Right lobe of liver (tissue), 6 donors: ENCODE data around the gene DOCK2. TPM values are rescaled to one million over a fixed set of nuclear protein-coding genes. Genes with fewer than 3 reads are reported as not detected.

ENCODE experiments used
- ATAC-seq, 4 donors: fragments of 200-7000 bp; cut with Tn5 transposase; one replicate each; pipeline ENCODE4 v1.9.1; 2020; ENCODE audit warnings: mild to moderate bottlenecking in 4 of 4, moderate library complexity in 4 of 4
- DNase-seq, 3 donors: peaks; one replicate each; pipeline ENCODE4 v3.0.0-alpha.2; 2020
- H3K27ac ChIP-seq, 3 donors: fragments of 200-600 bp; one replicate each; pipeline ENCODE4 v1.8.0; 2022
- H3K27me3 ChIP-seq, 2 donors: fragments of 200-600 bp; one replicate each; pipeline ENCODE4 v1.8.0; 2022
- H3K36me3 ChIP-seq, 4 donors: fragments of 200-600 bp; sonication (generic) in 1 of 4; one replicate each; pipeline versions ENCODE4 v1.5.1 to v1.8.0; 2017 to 2022; ENCODE audit warnings: control low read depth in 1 of 4
- H3K4me1 ChIP-seq, 4 donors: fragments of 200-600 bp; sonication (generic) in 1 of 4; one replicate each; pipeline versions ENCODE4 v1.5.1 to v1.8.0; 2017 to 2022; ENCODE audit warnings: control low read depth in 1 of 4
- H3K4me3 ChIP-seq, 3 donors: fragments of 200-600 bp; one replicate each; pipeline ENCODE4 v1.8.0; 2022
- H3K9me3 ChIP-seq, 4 donors: fragments of 200-600 bp; sonication (generic) in 1 of 4; one replicate each; pipeline versions ENCODE4 v1.5.1 to v1.8.0; 2017 to 2022; ENCODE audit warnings: control low read depth in 1 of 4
- POLR2A ChIP-seq: fragments of 450-650 bp; IDR thresholded peaks from one replicate; pipeline ENCODE4 v1.6.1; 2017; ENCODE audit warnings: antibody characterized with exemption, mild to moderate bottlenecking
- WGBS: methylation state at CpG from one replicate; pipeline ENCODE4 v1.1.6; 2018; ENCODE audit warnings: low coverage, low lambda C conversion rate; ENCODE audit not compliant: insufficient coverage; ENCODE audit errors: missing lambda C conversion rate; 5-methylcytosine and 5-hydroxymethylcytosine counted together
- intact Hi-C, 2 donors: fragments of 100-400 bp; cut with DNase I; formaldehyde crosslinking; loops; one replicate each; pipeline versions ENCODE4 v1.11.2 to v1.14.1; 2022
- total RNA-seq, 6 experiments: library from RNA; depleted of rRNA in 2 of 6; stranded (reverse); fragments of >200 nt in 2 of 6; fragmentation: NEBNext Ultra II Directional in 3 of 6; extraction: Animal tissue kit (Norgen Biotek cat#: 25700) in 3 of 6; gene quantifications; one replicate each; pipeline versions ENCODE4 v1.1.0 to v1.2.4, GENCODE V29; 2016 to 2023
- TF ChIP-seq, protein P1 (sequence below), 4 donors: fragments of 200-600 bp in 3 of 4; fragments of 450-650 bp in 1 of 4; IDR thresholded peaks; one replicate each; pipeline versions ENCODE4 v1.5.1 to v1.8.0; 2016 to 2022; ENCODE audit warnings: antibody characterized with exemption in 4 of 4, mild to moderate bottlenecking in 2 of 4
- donor health status: DM: no; HTN: yes; CAD: no.
- donor health status: DM: no; HTN: no; CAD: no.
- donor health status: DM: no; HTN: no; CAD: no.
- donor health status: DM: no; HTN: yes; CAD: no.
- donor health status: DM: no; HTN: yes; CAD: no.

The DOCK2 gene
- total RNA-seq, 6 experiments from 2014 or later: 5.0 to 14.5 (median 7.4) TPM

DNA sequence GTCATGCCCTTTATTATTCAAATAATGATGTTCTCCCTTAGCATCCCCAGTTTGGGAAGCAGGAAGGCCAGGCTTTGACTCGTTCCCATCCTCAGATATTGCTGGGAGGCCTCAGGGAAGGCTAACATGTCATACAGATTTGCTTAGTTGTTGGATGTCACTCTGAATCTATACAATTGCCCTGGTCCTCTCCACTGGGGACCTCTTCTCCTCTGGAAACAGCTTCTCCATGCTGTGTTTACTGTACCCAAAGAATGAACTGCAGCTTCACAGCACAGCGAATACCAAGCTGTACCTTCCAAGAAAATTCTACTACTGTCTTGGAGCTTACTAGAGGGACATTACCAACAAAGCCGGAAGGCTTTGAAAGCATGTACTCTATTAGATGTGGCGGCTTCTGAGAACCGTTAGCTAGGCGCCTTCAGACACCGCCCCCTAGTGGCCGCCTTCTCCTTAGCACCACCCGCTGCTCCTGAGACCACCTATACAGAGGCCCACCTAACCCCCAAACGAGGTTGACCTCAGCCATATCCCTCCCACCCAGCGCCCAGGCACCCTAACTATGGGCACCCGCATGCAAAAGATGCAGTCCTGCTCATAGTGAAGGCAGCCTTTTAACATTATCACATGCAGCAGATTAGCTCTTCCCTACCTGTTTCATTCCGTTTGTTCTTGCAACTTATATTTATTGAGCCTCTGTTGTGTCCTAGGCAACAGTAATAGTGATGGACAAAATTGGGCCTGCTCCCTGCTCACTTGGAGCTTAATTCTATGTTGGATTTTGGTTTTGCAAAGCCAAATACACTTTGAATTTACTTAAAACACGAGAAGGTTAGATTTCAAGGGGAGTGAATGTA lies 433.7 kb downstream of the DOCK2 start:
- 47% methylated on average over 13 of the region's 14 CpGs for WGBS
- DNase-seq: peak in 2 of 3 donors; percentile 45
- intact Hi-C loops: no loop called here

DNA sequence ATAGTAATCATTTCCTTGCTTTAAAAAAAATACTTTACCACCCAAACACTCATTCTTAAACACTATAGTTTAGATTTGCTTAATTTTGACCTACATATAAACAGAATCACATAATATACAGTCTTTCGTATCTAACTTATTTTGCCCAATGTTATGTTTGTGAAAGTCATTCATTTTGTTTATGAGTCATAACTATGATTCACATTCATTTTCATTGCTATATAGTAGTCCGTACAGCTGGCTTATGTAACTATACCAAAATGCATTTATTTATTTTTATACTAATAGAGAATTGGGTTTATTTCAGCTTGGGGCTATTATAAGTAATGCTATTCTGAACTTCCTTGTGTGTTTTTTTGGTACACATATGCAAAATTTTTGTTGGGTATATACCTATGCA lies 434.7 kb downstream of the DOCK2 start:
- no peak for ATAC-seq

More for the DNA sequence above, 433.7 kb downstream of the DOCK2 start:
- TF ChIP-seq, protein P1, sequence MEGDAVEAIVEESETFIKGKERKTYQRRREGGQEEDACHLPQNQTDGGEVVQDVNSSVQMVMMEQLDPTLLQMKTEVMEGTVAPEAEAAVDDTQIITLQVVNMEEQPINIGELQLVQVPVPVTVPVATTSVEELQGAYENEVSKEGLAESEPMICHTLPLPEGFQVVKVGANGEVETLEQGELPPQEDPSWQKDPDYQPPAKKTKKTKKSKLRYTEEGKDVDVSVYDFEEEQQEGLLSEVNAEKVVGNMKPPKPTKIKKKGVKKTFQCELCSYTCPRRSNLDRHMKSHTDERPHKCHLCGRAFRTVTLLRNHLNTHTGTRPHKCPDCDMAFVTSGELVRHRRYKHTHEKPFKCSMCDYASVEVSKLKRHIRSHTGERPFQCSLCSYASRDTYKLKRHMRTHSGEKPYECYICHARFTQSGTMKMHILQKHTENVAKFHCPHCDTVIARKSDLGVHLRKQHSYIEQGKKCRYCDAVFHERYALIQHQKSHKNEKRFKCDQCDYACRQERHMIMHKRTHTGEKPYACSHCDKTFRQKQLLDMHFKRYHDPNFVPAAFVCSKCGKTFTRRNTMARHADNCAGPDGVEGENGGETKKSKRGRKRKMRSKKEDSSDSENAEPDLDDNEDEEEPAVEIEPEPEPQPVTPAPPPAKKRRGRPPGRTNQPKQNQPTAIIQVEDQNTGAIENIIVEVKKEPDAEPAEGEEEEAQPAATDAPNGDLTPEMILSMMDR (IDR thresholded peaks at IDR 0.05): peak; percentile 21 to 73 (median 67)
- no peak for TF ChIP-seq POLR2A
- peak; percentile 44 to 68 (median 57) for ATAC-seq
- Histone ChIP-seq H3K36me3 (no peaks in the 10 kb centered on the region), H3K27me3 (no peaks in the 10 kb centered on the region), H3K9me3 (no peaks in the 10 kb centered on the region), H3K27ac (no peak overlapping the region), H3K4me3 (no peak overlapping the region), H3K4me1 (no peaks in the 10 kb centered on the region)

DNA sequence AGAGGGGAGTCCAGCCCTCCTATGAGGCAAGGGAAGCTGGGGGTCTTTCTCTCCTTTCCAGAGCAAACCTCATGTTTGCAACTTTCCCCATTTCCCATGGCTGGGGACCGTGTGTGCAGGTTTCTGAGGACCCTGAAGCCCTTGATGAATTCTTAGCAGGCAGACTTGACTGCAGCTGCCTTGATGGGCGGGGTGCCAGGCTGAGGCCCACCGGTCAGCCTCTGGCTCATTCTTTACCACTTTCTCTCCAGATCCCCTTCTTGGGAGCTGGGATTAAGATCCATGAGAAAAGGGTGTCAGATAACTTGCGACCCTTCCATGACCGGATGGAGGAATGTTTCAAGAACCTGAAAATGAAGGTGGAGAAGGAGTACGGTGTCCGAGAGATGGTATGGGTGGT lies 438.6 kb downstream of the DOCK2 start:
- intact Hi-C loops: no loop called here
- Histone ChIP-seq H3K27ac (no peak overlapping the region), H3K27me3 (no peaks in the 10 kb centered on the region), H3K36me3 (no peaks in the 10 kb centered on the region), H3K9me3 (no peaks in the 10 kb centered on the region), H3K4me1 (no peaks in the 10 kb centered on the region), H3K4me3 (no peak overlapping the region)
- no peak for DNase-seq
- ATAC-seq: no peak
- 81% methylated on average over 7 of the region's 7 CpGs for WGBS
- TF ChIP-seq, protein P1 (IDR thresholded peaks at IDR 0.05): no peak
- no peak for TF ChIP-seq POLR2A

More for the DNA sequence above, 434.7 kb downstream of the DOCK2 start:
- Histone ChIP-seq H3K4me3 (no peak overlapping the region), H3K27ac (no peak overlapping the region), H3K9me3 (no peaks in the 10 kb centered on the region), H3K27me3 (no peaks in the 10 kb centered on the region), H3K36me3 (no peaks in the 10 kb centered on the region), H3K4me1 (no peaks in the 10 kb centered on the region)
- no peak for TF ChIP-seq POLR2A
- TF ChIP-seq, protein P1 (IDR thresholded peaks at IDR 0.05): no peak
- DNase-seq: no peak
- intact Hi-C loops: no loop called here
- WGBS: 86% methylated on average over 2 of the region's 2 CpGs

DNA sequence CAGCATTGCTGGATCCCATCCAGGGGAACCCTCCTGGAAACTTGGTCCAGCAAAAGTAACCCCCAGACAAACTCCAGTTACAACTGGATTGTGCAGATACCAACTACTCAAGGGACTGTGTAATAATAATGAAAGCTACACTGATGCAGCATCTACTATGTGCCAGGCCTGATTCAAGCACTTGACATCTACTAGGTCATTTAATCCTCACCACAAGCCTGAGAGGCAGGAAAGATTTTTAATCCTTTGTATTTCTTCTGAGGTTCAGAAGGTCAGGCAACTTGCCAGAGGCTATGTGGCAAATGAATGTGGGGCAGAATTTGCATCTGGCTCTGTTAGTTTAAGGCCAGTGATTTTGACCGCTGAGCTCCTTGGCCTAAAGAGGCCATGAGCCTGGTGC lies 439.1 kb downstream of the DOCK2 start:
- Histone ChIP-seq H3K9me3 (no peaks in the 10 kb centered on the region), H3K4me3 (no peak overlapping the region), H3K27ac (no peak overlapping the region), H3K4me1 (no peaks in the 10 kb centered on the region), H3K36me3 (no peaks in the 10 kb centered on the region), H3K27me3 (no peaks in the 10 kb centered on the region)
- intact Hi-C loops: no loop called here
- DNase-seq: no peak
- no peak for TF ChIP-seq POLR2A
- TF ChIP-seq, protein P1 (IDR thresholded peaks at IDR 0.05): no peak
- 100% methylated on average over 1 of the region's 1 CpG for WGBS
- ATAC-seq: no peak
